GM12878 (cell line): ENCODE measurements around the gene GALT. TPM values are rescaled to one million over a fixed set of nuclear protein-coding genes. Genes with fewer than 3 reads are reported as not detected.

ENCODE experiments used
- BACH1 ChIP-seq: fragments of 450-650 bp; IDR thresholded peaks from 2 replicates; pipeline ENCODE4 v1.6.1; 2017; ENCODE audit warnings: mild to moderate bottlenecking, borderline replicate concordance
- CEBPB ChIP-seq, 2 experiments: fragments of 150-350 bp in 1 of 2; IDR thresholded peaks; 2 replicates each; pipeline ENCODE4 v1.6.1; 2012 to 2014; ENCODE audit warnings: low read depth in 2 of 2, low read length in 2 of 2, borderline replicate concordance in 1 of 2, inconsistent platforms in 1 of 2
- DPF2 ChIP-seq: fragments of 450-650 bp; IDR thresholded peaks from 2 replicates; pipeline ENCODE4 v1.6.1; 2017; ENCODE audit warnings: mild to moderate bottlenecking
- GATAD2B ChIP-seq: fragments of 450-650 bp; conservative IDR thresholded peaks from 2 replicates; pipeline ENCODE4 v1.6.1; 2017; ENCODE audit warnings: low read depth, mild to moderate bottlenecking, moderate library complexity
- LARP7 ChIP-seq: fragments of 450-650 bp; IDR thresholded peaks from 2 replicates; pipeline ENCODE4 v1.6.1; 2017; ENCODE audit warnings: mild to moderate bottlenecking
- NBN ChIP-seq: fragments of 450-650 bp; IDR thresholded peaks from 2 replicates; pipeline ENCODE4 v1.6.1; 2016
- NFIC ChIP-seq: IDR thresholded peaks from 2 replicates; pipeline ENCODE4 v1.6.1; 2012; ENCODE audit warnings: low read depth, mild to moderate bottlenecking, inconsistent platforms, low read length, moderate library complexity
- PKNOX1 ChIP-seq: fragments of 450-650 bp; IDR thresholded peaks from 2 replicates; pipeline ENCODE4 v1.6.1; 2016; ENCODE audit warnings: mild to moderate bottlenecking
- POLR2A ChIP-seq: IDR thresholded peaks from 2 replicates; pipeline ENCODE4 v1.6.1; 2011; ENCODE audit warnings: low read depth, mild to moderate bottlenecking, low read length
- POLR2AphosphoS2 ChIP-seq: IDR thresholded peaks from 2 replicates; pipeline ENCODE4 v1.6.1; 2011; ENCODE audit warnings: low read depth, mild to moderate bottlenecking, low read length, improper control_type of control experiment, moderate library complexity
- POLR2AphosphoS5 ChIP-seq: IDR thresholded peaks from 2 replicates; pipeline ENCODE4 v1.6.1; 2011; ENCODE audit warnings: mild to moderate bottlenecking, low read length, inconsistent platforms
- SIN3A ChIP-seq: IDR thresholded peaks from 2 replicates; pipeline ENCODE4 v1.6.1; 2012; ENCODE audit warnings: low read depth, low read length, improper control_type of control experiment
- SMARCA5 ChIP-seq: fragments of 450-650 bp; IDR thresholded peaks from 2 replicates; pipeline ENCODE4 v1.6.1; 2017; ENCODE audit warnings: mild to moderate bottlenecking
- YY1 ChIP-seq: IDR thresholded peaks from 2 replicates; pipeline ENCODE4 v1.6.1; 2011; ENCODE audit warnings: low read depth, mild to moderate bottlenecking, low read length
- ZNF207 ChIP-seq: fragments of 450-650 bp; IDR thresholded peaks from 2 replicates; pipeline ENCODE4 v1.6.1; 2014; ENCODE audit warnings: antibody characterized with exemption, mild to moderate bottlenecking, borderline replicate concordance
- polyA plus RNA-seq, 11 experiments: library from polyadenylated mRNA; depleted of rRNA in 4 of 11; unstranded in 6 of 11; stranded (reverse) in 5 of 11; fragments of >200 nt; fragmentation: Nextera tagmentation in 4 of 11; fragmentation: Illumina TruSeq in 1 of 11; extraction: Ambion mirVana in 4 of 11; extraction: Trizol in 1 of 11; gene quantifications; 1 replicate in 1 of 11; 2 replicates in 10 of 11; pipeline versions ENCODE4 v1.2.1 to v1.2.3, GENCODE V29; 2011 to 2016; ENCODE audit warnings: inconsistent platforms in 2 of 11, missing spikeins in 2 of 11, low read depth in 1 of 11
- total RNA-seq, 4 experiments: library from RNA; depleted of rRNA in 3 of 4; stranded (reverse); fragments of >200 nt in 3 of 4; fragmentation: Illumina TruSeq in 1 of 4; extraction: Trizol in 1 of 4; gene quantifications; 2 replicates each; pipeline versions ENCODE4 v1.2.1 to v1.2.3, GENCODE V29; 2013 to 2021
- TF ChIP-seq, protein P1 (sequence below): fragments of 450-650 bp; IDR thresholded peaks from 2 replicates; pipeline ENCODE4 v1.6.1; 2017; ENCODE audit warnings: mild to moderate bottlenecking, moderate library complexity
- TF ChIP-seq, protein P2 (sequence below): fragments of 450-650 bp; conservative IDR thresholded peaks from 2 replicates; pipeline ENCODE4 v1.6.1; 2017; ENCODE audit warnings: mild to moderate bottlenecking, moderate library complexity

GALT gene
- total and polyA plus RNA-seq, 10 of the 15 experiments (the other 5 are each of a cell fraction or from before 2014, with no cell fraction given): 9.3 to 34.1 (median 26.9) TPM

GRCh38 chr9:34611811-34612787 lies 34.4 kb upstream of the GALT start, which contains the start of gene RPP25L (continued):
- TF ChIP-seq, protein P1, sequence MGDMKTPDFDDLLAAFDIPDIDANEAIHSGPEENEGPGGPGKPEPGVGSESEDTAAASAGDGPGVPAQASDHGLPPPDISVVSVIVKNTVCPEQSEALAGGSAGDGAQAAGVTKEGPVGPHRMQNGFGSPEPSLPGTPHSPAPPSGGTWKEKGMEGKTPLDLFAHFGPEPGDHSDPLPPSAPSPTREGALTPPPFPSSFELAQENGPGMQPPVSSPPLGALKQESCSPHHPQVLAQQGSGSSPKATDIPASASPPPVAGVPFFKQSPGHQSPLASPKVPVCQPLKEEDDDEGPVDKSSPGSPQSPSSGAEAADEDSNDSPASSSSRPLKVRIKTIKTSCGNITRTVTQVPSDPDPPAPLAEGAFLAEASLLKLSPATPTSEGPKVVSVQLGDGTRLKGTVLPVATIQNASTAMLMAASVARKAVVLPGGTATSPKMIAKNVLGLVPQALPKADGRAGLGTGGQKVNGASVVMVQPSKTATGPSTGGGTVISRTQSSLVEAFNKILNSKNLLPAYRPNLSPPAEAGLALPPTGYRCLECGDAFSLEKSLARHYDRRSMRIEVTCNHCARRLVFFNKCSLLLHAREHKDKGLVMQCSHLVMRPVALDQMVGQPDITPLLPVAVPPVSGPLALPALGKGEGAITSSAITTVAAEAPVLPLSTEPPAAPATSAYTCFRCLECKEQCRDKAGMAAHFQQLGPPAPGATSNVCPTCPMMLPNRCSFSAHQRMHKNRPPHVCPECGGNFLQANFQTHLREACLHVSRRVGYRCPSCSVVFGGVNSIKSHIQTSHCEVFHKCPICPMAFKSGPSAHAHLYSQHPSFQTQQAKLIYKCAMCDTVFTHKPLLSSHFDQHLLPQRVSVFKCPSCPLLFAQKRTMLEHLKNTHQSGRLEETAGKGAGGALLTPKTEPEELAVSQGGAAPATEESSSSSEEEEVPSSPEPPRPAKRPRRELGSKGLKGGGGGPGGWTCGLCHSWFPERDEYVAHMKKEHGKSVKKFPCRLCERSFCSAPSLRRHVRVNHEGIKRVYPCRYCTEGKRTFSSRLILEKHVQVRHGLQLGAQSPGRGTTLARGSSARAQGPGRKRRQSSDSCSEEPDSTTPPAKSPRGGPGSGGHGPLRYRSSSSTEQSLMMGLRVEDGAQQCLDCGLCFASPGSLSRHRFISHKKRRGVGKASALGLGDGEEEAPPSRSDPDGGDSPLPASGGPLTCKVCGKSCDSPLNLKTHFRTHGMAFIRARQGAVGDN: peak; percentile 62; the same call in 1 of the 2 replicates
- TF ChIP-seq SMARCA5: peak; percentile 60; the same call in 1 of the 2 replicates
- TF ChIP-seq, protein P2, sequence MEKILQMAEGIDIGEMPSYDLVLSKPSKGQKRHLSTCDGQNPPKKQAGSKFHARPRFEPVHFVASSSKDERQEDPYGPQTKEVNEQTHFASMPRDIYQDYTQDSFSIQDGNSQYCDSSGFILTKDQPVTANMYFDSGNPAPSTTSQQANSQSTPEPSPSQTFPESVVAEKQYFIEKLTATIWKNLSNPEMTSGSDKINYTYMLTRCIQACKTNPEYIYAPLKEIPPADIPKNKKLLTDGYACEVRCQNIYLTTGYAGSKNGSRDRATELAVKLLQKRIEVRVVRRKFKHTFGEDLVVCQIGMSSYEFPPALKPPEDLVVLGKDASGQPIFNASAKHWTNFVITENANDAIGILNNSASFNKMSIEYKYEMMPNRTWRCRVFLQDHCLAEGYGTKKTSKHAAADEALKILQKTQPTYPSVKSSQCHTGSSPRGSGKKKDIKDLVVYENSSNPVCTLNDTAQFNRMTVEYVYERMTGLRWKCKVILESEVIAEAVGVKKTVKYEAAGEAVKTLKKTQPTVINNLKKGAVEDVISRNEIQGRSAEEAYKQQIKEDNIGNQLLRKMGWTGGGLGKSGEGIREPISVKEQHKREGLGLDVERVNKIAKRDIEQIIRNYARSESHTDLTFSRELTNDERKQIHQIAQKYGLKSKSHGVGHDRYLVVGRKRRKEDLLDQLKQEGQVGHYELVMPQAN: 0 out of 2 replicates have a peak, but pooled peaks have one; percentile 22
- peak; percentile 89 for TF ChIP-seq POLR2AphosphoS2
- no peak for TF ChIP-seq NFIC
- TF ChIP-seq ZNF207: no peak
- peak; percentile 81; the same call in 1 of the 2 replicates for TF ChIP-seq POLR2AphosphoS5
- TF ChIP-seq POLR2A: peak; percentile 99
- TF ChIP-seq GATAD2B: 0 out of 2 replicates have a peak, but pooled peaks have one; percentile 38
- TF ChIP-seq PKNOX1: peak; percentile 71
- TF ChIP-seq SIN3A: peak; percentile 21; the same call in 1 of the 2 replicates
- 0 out of 2 replicates have a peak, but pooled peaks have one; percentile 34 for TF ChIP-seq DPF2
- peak; percentile 94 for TF ChIP-seq YY1
- TF ChIP-seq NBN: 0 out of 2 replicates have a peak, but pooled peaks have one; percentile 23
- peak; percentile 48; the same call in 1 of the 2 replicates for TF ChIP-seq LARP7
- TF ChIP-seq BACH1: peak; percentile 52; the same call in 1 of the 2 replicates
- no peak for TF ChIP-seq CEBPB (IDR thresholded peaks at IDR 0.05; ENCODE audit: borderline replicate concordance in 1 of 2, low read depth in 2 of 2, low read length in 2 of 2)
